B cell (primary cell): ENCODE data around the gene EID2. TPM values are rescaled to one million over a fixed set of nuclear protein-coding genes. Genes with fewer than 3 reads are reported as not detected.

Experiments
- ATAC-seq: fragments of 200-7000 bp; cut with Tn5 transposase; one replicate; pipeline ENCODE4 v1.10.0; 2021; ENCODE audit warnings: low read depth, mild to moderate bottlenecking, moderate number of reproducible peaks, moderate library complexity
- CTCF ChIA-PET: fragments of 350-600 bp; sonication (Branson Sonifier 250); formaldehyde crosslinking; loops from one replicate; lab custom pipeline; 2021; ENCODE audit warnings: antibody characterized with exemption, inconsistent platforms; lab: Charles Lee
- POLR2A ChIA-PET: fragments of 350-600 bp; sonication (Branson Sonifier 250); formaldehyde crosslinking; loops from one replicate; lab custom pipeline; 2021; ENCODE audit warnings: antibody characterized with exemption; lab: Charles Lee
- DNase-seq: peaks from one replicate; pipeline ENCODE4 v3.0.0; 2013
- H2AFZ ChIP-seq: 2 replicates; pipeline ENCODE4 v1.6.1; 2012; ENCODE audit warnings: mild to moderate bottlenecking, low read depth, low read length; ENCODE audit not compliant: insufficient read depth, poor library complexity, severe bottlenecking
- H3K27ac ChIP-seq, 2 donors: 1 replicate in 1 of 2; 2 replicates in 1 of 2; pipeline ENCODE4 v1.5.1; 2012 to 2013; ENCODE audit warnings: low read length in 2 of 2, mild to moderate bottlenecking in 2 of 2, moderate library complexity in 1 of 2
- H3K27me3 ChIP-seq, 4 experiments: fragments of 200-600 bp in 1 of 4; sonication (generic) in 1 of 4; replicated peaks in 1 of 4; 1 replicate in 2 of 4; 2 replicates in 2 of 4; pipeline versions ENCODE4 v1.6.1 to v1.7.0; 2013 to 2016; ENCODE audit warnings: low read length in 3 of 4, mild to moderate bottlenecking in 2 of 4, mixed read lengths in 1 of 4, moderate library complexity in 1 of 4; ENCODE audit not compliant: insufficient read depth in 4 of 4, control insufficient read depth in 3 of 4; ENCODE audit errors: control extremely low read depth in 1 of 4
- H3K36me3 ChIP-seq, 2 experiments: replicated peaks in 1 of 2; 1 replicate in 1 of 2; 2 replicates in 1 of 2; pipeline versions ENCODE4 v1.6.1 to v1.7.1; 2013; ENCODE audit warnings: low read length in 1 of 2; ENCODE audit not compliant: insufficient read depth in 2 of 2, control insufficient read depth in 1 of 2; ENCODE audit errors: control extremely low read depth in 1 of 2, extremely low read depth in 1 of 2
- H3K4me1 ChIP-seq, 2 donors: fragments of 200-600 bp in 1 of 2; sonication (generic) in 1 of 2; 1 replicate in 1 of 2; 2 replicates in 1 of 2; pipeline versions ENCODE4 v1.5.1 to v1.6.1; 2013 to 2017; ENCODE audit warnings: low read length in 2 of 2; ENCODE audit not compliant: control insufficient read depth in 2 of 2, insufficient read depth in 2 of 2
- H3K4me2 ChIP-seq: replicated peaks from 2 replicates; pipeline ENCODE3; 2012; ENCODE audit warnings: mild to moderate bottlenecking, low read depth, low read length; ENCODE audit not compliant: poor library complexity, severe bottlenecking
- H3K4me3 ChIP-seq, 5 experiments: fragments of 200-600 bp in 1 of 5; sonication (generic) in 1 of 5; 1 replicate in 3 of 5; 2 replicates in 2 of 5; pipeline versions ENCODE4 v1.5.1 to v1.7.0; 2011 to 2016; ENCODE audit warnings: low read length in 4 of 5, mild to moderate bottlenecking in 4 of 5, low read depth in 2 of 5, control low read depth in 1 of 5, moderate library complexity in 1 of 5; ENCODE audit not compliant: insufficient read depth in 1 of 5; ENCODE audit errors: control extremely low read depth in 1 of 5, extremely low read depth in 1 of 5
- H3K79me2 ChIP-seq: fragments of 200-600 bp; sonication (generic); one replicate; pipeline ENCODE4 v1.6.0; 2016; ENCODE audit warnings: low read length; ENCODE audit not compliant: control insufficient read depth, insufficient read depth
- H3K9ac ChIP-seq: fragments of 200-600 bp; sonication (generic); 2 replicates; pipeline ENCODE4 v1.6.1; 2017; ENCODE audit warnings: mild to moderate bottlenecking, low read length, moderate library complexity
- H3K9me3 ChIP-seq, 3 donors: one replicate each; pipeline versions ENCODE4 v1.6.1 to v1.7.1; 2013; ENCODE audit warnings: low read length in 2 of 3; ENCODE audit not compliant: control insufficient read depth in 2 of 3, insufficient read depth in 1 of 3; ENCODE audit errors: control extremely low read depth in 1 of 3
- H4K20me1 ChIP-seq: 2 replicates; pipeline ENCODE4 v1.6.0; 2012; ENCODE audit warnings: mild to moderate bottlenecking, low read length; ENCODE audit not compliant: insufficient read depth, control insufficient read depth, poor library complexity, severe bottlenecking
- H3K27ac Mint-ChIP-seq: one replicate; pipeline ENCODE4 v1.8.0; 2021; ENCODE audit warnings: mixed read lengths
- H3K27me3 Mint-ChIP-seq: one replicate; pipeline ENCODE4 v1.8.0; 2021; ENCODE audit warnings: mixed read lengths
- H3K4me1 Mint-ChIP-seq: one replicate; pipeline ENCODE4 v1.8.0; 2021; ENCODE audit warnings: mixed read lengths
- H3K4me3 Mint-ChIP-seq: one replicate; pipeline ENCODE4 v1.8.0; 2021; ENCODE audit warnings: mixed read lengths
- H3K9me3 Mint-ChIP-seq: one replicate; pipeline ENCODE4 v1.8.0; 2022; ENCODE audit warnings: mixed read lengths; ENCODE audit not compliant: insufficient read depth
- CTCF ChIP-seq: fragments of 200-600 bp; IDR thresholded peaks from one replicate; pipeline ENCODE4 v1.8.0; 2022; ENCODE audit warnings: antibody characterized with exemption, mild to moderate bottlenecking
- EZH2 ChIP-seq: IDR thresholded peaks from 2 replicates; pipeline ENCODE4 v1.6.1; 2012; ENCODE audit warnings: borderline replicate concordance, low read depth, mild to moderate bottlenecking, moderate library complexity, low read length; ENCODE audit not compliant: insufficient read depth, poor library complexity, severe bottlenecking
- WGBS: methylation state at CpG from one replicate; pipeline ENCODE4 v1.1.5; 2013; ENCODE audit warnings: missing lambda C conversion rate; ENCODE audit not compliant: insufficient coverage; 5-methylcytosine and 5-hydroxymethylcytosine counted together
- intact Hi-C: fragments of 100-400 bp; cut with micrococcal nuclease; formaldehyde crosslinking; loops from one replicate; pipeline ENCODE4 v1.10.0; 2022
- polyA plus RNA-seq: library from polyadenylated mRNA; depleted of rRNA; stranded (reverse); fragments of >200 nt; gene quantifications from 2 replicates; pipeline ENCODE4 v1.2.3, GENCODE V29; 2012
- total RNA-seq, 2 donors: library from RNA; stranded (reverse); fragments of 120-200 nt in 1 of 2; gene quantifications; 1 replicate in 1 of 2; 2 replicates in 1 of 2; pipeline versions ENCODE4 v1.2.3 to v1.2.4, GENCODE V29; 2013 to 2022

The EID2 gene
- total and polyA plus RNA-seq, 2 donors (not counting 1 experiment from before 2014, with no cell fraction given), result 6.2 to 14.1 TPM

- Mint-ChIP-seq H3K4me1 (peaks cover 20% of the 10 kb centered on the region), H3K4me3 (peak overlapping the region; percentile 87), H3K9me3 (no peaks in the 10 kb centered on the region), H3K27ac (peak overlapping the region; percentile 6), H3K27me3 (peaks cover 32% of the 10 kb centered on the region)
- H3K9ac ChIP-seq, result peak overlapping the region; percentile 63
- H3K4me2 ChIP-seq, result peak overlapping the region; percentile 95
- no peaks in the 10 kb centered on the region for H3K79me2 ChIP-seq
- peaks cover 0 to 55% (median 16%) of the 10 kb centered on the region in 4 experiments for H3K27me3 ChIP-seq
- no peaks in the 10 kb centered on the region for H3K36me3 ChIP-seq
- WGBS, result 59% methylated on average over 14 of the region's 24 CpGs
- intact Hi-C loops, result no loop called here
- TF ChIP-seq CTCF, result no peak
- ChIA-PET POLR2A (no interaction called here), CTCF (interaction anchor here (0.6 to 2.0 kb wide), 5 partner anchors 9 to 375 kb away, joined by 3 to 4 read pairs (median 3); partner anchors contain the start of gene DLL3)
- H3K9me3 ChIP-seq, result peaks cover 0 to 11% (median 0%) of the 10 kb centered on the region in 3 donors
- no peaks in the 10 kb centered on the region for H4K20me1 ChIP-seq
- H2AFZ ChIP-seq, result peak overlapping the region; percentile 86
- H3K4me1 ChIP-seq, result peaks cover 14 to 18% of the 10 kb centered on the region in 2 donors
- peak overlapping the region in 4 of 5 experiments; percentile 29 to 66 (median 60) for H3K4me3 ChIP-seq
- no peak overlapping the region for H3K27ac ChIP-seq
- no peak for DNase-seq
- ATAC-seq, result no peak
Measured at GRCh38 chr19:39507715-39508364, 32.1 kb downstream of the EID2 start.

DNA sequence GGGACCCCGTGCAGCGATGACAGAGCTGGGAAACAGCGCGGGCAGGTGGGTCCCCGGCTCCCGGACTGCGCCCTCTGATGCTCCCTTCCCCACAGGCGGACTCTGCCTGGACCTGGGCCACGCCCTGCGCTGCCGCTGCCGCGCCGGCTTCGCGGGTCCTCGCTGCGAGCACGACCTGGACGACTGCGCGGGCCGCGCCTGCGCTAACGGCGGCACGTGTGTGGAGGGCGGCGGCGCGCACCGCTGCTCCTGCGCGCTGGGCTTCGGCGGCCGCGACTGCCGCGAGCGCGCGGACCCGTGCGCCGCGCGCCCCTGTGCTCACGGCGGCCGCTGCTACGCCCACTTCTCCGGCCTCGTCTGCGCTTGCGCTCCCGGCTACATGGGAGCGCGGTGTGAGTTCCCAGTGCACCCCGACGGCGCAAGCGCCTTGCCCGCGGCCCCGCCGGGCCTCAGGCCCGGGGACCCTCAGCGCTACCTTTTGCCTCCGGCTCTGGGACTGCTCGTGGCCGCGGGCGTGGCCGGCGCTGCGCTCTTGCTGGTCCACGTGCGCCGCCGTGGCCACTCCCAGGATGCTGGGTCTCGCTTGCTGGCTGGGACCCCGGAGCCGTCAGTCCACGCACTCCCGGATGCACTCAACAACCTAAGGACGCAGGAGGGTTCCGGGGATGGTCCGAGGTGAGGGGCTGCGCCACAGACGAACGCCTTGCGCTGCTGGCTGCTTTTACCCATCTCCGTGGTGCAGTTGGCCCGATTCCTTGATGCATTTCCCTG lies 32.8 kb downstream of the EID2 start:
- peak; percentile 67 for ATAC-seq
- POLR2A ChIA-PET, result no interaction called here

More for the DNA sequence above, 32.8 kb downstream of the EID2 start:
- H3K36me3 ChIP-seq, result no peaks in the 10 kb centered on the region
- Mint-ChIP-seq H3K4me3 (peak overlapping the region; percentile 87), H3K4me1 (peaks cover 20% of the 10 kb centered on the region), H3K27me3 (peaks cover 31% of the 10 kb centered on the region), H3K27ac (peak overlapping the region; percentile 6), H3K9me3 (no peaks in the 10 kb centered on the region)
- peak overlapping the region; percentile 86 for H2AFZ ChIP-seq
- no peak overlapping the region for H3K27ac ChIP-seq
- CTCF ChIA-PET, result interaction anchor here (0.6 to 2.0 kb wide), 6 partner anchors 8 to 374 kb away, joined by 3 to 4 read pairs (median 3); partner anchors contain the start of gene DLL3
- peaks cover 16 to 21% of the 10 kb centered on the region in 2 donors for H3K4me1 ChIP-seq
- H3K9me3 ChIP-seq, result peaks cover 0 to 17% (median 0%) of the 10 kb centered on the region in 3 donors
- H3K79me2 ChIP-seq, result no peaks in the 10 kb centered on the region
- TF ChIP-seq EZH2 (no peak), CTCF (no peak)
- H3K9ac ChIP-seq, result peak overlapping the region; percentile 63
- intact Hi-C loops, result no loop called here
- 9% methylated on average over 96 of the region's 96 CpGs for WGBS
- peak overlapping the region in 4 of 5 experiments; percentile 29 to 66 (median 60) for H3K4me3 ChIP-seq
- peak; percentile 79 for DNase-seq
- H4K20me1 ChIP-seq, result no peaks in the 10 kb centered on the region
- H3K4me2 ChIP-seq, result peak overlapping the region; percentile 95
- peaks cover 0 to 58% (median 17%) of the 10 kb centered on the region in 4 experiments for H3K27me3 ChIP-seq
